Pericardium fibroblast (primary cell): ENCODE measurements around the gene TMC3. TPM values are rescaled to one million over a fixed set of nuclear protein-coding genes. Genes with fewer than 3 reads are reported as not detected.

ENCODE experiments used
- total RNA-seq: library from RNA; depleted of rRNA; stranded (reverse); fragments of >200 nt; gene quantifications from 2 replicates; pipeline ENCODE4 v1.2.3, GENCODE V29; 2015

TMC3 gene
- total RNA-seq = under 0.01 TPM in 1 of 2 replicates, not detected in the other

DNA sequence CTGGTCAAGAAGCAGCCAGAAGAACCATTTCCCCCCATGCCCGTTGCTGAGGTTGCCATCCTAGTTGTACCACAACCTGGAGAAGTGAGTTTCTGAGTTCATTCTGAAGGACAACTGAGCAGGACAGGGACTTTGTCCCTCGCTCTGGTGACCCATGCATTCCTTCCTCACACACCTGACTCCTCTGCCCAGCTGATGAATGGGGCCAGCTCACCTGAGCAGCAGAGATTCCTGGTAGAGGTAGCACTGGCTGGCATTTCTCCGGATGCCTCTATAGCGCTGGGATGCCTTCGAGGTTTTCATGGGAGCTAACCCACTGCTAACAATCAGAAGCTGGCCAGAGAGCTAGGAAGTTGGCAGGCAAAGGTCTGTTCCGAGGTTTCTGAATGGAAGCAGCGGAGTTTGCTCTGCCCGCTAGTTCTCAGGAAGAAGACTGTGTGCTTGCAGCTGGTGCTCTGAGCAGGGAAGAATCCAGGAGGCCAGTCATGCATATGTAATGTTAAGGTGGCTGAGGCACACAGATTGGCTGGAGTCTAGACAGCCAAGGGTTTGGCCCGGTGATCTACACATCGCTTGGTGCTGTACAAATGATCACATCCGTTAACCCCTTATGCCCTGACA, at the start of gene TMC3:
TMC3 (minus strand) TSS at position 439 of the 621 bp plus-strand sequence; CDS start at position 303, 136 bp downstream.

DNA sequence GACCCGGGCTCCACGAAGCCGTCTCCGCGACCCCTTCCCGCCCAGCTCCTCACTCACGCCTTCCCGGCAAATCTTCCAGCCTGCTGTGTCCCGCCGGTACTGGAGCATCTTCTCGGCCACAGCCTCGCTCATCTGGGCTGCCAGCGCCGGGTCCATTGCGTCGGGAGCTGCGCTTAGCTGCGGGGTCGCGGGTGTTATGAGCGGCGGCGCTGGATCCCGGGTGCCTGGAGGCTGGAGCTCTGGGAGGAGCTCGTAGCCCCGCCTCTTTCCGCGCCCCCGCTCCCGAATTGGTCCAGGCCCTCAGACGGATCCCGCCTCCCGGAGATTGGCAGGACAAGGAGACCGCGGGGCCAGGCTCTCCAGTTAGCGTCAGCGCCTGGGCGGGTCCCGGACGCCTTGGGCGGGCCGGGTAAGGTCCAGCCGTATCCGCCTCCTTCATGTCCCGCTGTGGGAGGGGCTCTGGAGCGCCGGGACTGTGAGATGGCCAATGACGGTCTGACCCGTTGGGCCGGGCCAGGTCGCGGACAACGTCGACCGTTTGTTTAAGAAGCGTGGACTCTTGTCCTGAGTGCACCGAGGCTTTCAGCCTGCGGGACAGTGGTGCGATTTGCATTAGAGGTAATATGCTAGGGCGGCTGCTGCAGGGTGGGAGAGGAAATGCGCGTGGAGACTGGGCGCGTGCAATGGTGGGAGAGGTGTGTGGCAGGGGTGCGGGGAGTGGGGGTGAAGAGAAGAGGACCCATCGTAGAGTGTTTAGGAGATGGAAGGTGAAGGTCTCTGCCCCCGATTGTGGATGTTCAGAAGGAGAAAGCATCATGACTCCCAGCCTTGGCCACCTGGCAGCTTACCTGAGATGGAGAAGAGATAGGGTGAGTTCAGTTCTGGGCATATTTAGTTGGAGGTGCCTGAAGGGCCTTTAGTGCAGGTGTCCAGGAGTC, 49.8 kb downstream of the TMC3 start, which contains the start of gene STARD5:
STARD5 (minus strand) TSS at position 198 of the 938 bp plus-strand sequence; CDS start at position 156, 42 bp downstream.

Other genes with a start within 250 kb of the TMC3 start
- not detected in 2 replicates for gene CFAP161, start 239.9 kb downstream of the TMC3 start, total RNA-seq
- 6.0 and 6.7 TPM in 2 replicates for gene IL16, start 177.3 kb downstream of the TMC3 start, total RNA-seq
- gene STARD5, start 50.1 kb downstream of the TMC3 start, total RNA-seq = 6.0 and 30.1 TPM in 2 replicates